ENCODE measurements around the gene GFAP.

- TF ChIP-seq CTCF (IDR thresholded peaks at IDR 0.05; ENCODE audit: insufficient read depth, low read length, poor library complexity, severe bottlenecking) (no peak), EZH2phosphoT487 (conservative IDR thresholded peaks at IDR 0.05; ENCODE audit: low read length) (no peak)
Observed at GRCh38 chr17:44922136-44922535, 6.8 kb upstream of the GFAP start.
